ENCODE data around the gene SBNO2. TPM values are rescaled to one million over a fixed set of nuclear protein-coding genes. Genes with fewer than 3 reads are reported as not detected.
A peak's percentile ranks its signal among the peaks of the same experiment; 100 is the strongest.
"Not testable (repeated sequence)": the region's sequence is repeated elsewhere in the genome, so short reads cannot be mapped to it uniquely, and the experiment has no call there.

The SBNO2 gene
- total and polyA plus RNA-seq, 2 of the 4 experiments (the other 2 are of a cell fraction) = 13.4 to 40.5 TPM

- peaks cover 59% of the 10 kb centered on the region for H4K20me1 ChIP-seq (ENCODE audit: insufficient read depth, low read length)
- H2AK9ac ChIP-seq (replicated peaks; ENCODE audit: low read depth, low read length, poor library complexity); H2BK120ac ChIP-seq (ENCODE audit: low read depth, low read length); H3K4me2 ChIP-seq (ENCODE audit: low read depth, low read length); H3K36me3 ChIP-seq (ENCODE audit: control insufficient read depth, insufficient read depth, low read length); H4K5ac ChIP-seq (ENCODE audit: low read depth, low read length); H2AK5ac ChIP-seq (ENCODE audit: low read depth, low read length); dilution Hi-C loops (cut with HindIII; ENCODE audit: low sequenced_read_pairs, unreplicated experiment); H3K14ac ChIP-seq (replicated peaks; ENCODE audit: low read depth, low read length); H3K23ac ChIP-seq (ENCODE audit: low read depth, low read length); H2BK20ac ChIP-seq (ENCODE audit: low read depth, low read length); H3K4me3 ChIP-seq (ENCODE audit: insufficient read depth, low read depth, low read length); ATAC-seq (ENCODE audit: low read depth); DNase-seq; POLR2A ChIA-PET (ENCODE audit: unreplicated experiment); CTCF ChIA-PET; H3K9me3 ChIP-seq (ENCODE audit: control insufficient read depth, insufficient read depth, low read length); BruUV-seq (replicated peaks); H2BK15ac ChIP-seq (ENCODE audit: low read depth, low read length); in situ Hi-C loops (cut with MboI; ENCODE audit: low sequenced_read_pairs); H3K18ac ChIP-seq (ENCODE audit: low read depth, low read length); H4K8ac ChIP-seq (ENCODE audit: low read depth in 2 of 2, low read length in 2 of 2); H3K4ac ChIP-seq (ENCODE audit: low read depth, low read length); H3K27me3 ChIP-seq (ENCODE audit: control insufficient read depth, insufficient read depth, low read length); H2AFZ ChIP-seq (replicated peaks; ENCODE audit: low read length, poor library complexity); intact Hi-C loops (cut with micrococcal nuclease); H3K9ac ChIP-seq (ENCODE audit: low read depth, low read length); H2BK5ac ChIP-seq (ENCODE audit: low read depth, low read length, poor library complexity, severe bottlenecking); H3K56ac ChIP-seq (ENCODE audit: extremely low read depth, insufficient read depth, low read length); H3K27ac ChIP-seq (ENCODE audit: insufficient read depth, low read length): not testable (repeated sequence)
- H4K91ac ChIP-seq (ENCODE audit: insufficient read depth, low read depth, low read length) = peak overlapping the region; percentile 32; the same call in 1 of the 2 replicates
- peaks cover 23% of the 10 kb centered on the region for H3K9me1 ChIP-seq (ENCODE audit: insufficient read depth, low read length)
- H3K4me1 ChIP-seq (ENCODE audit: control insufficient read depth, insufficient read depth, low read length) = peaks cover 19% of the 10 kb centered on the region
- 78% methylated on average over 9 of the region's 10 CpGs; no CpG with 5 or more reads in 1 of the 2 experiments for WGBS, 2 experiments (ENCODE audit: extremely low coverage in 2 of 2, insufficient read length in 1 of 2)
- H3K79me1 ChIP-seq (ENCODE audit: low read depth in 1 of 2, low read length in 2 of 2) = peaks cover 12 to 74% of the 10 kb centered on the region in 2 experiments; a peak in 3 of 4 replicates
Measured at GRCh38 chr19:1208830-1209229, 34.8 kb upstream of the SBNO2 start.

Data from IMR-90 (cell line).